Measurements from ENCODE around the gene DUOX1.
A peak's percentile ranks its signal among the peaks of the same experiment; 100 is the strongest.

Gene DUOX1

GRCh38 chr15:45106002-45106790 is 23.6 kb upstream of the DUOX1 start:
- DNase-seq (ENCODE audit: low read depth) = no peak

GRCh38 chr15:45107941-45108630 is 21.7 kb upstream of the DUOX1 start:
- DNase-seq (ENCODE audit: low read depth) = no peak

- DNase-seq (ENCODE audit: low read depth) = no peak
Observed at GRCh38 chr15:45110256-45110820, 19.5 kb upstream of the DUOX1 start.

- DNase-seq (ENCODE audit: low read depth) = no peak
Observed at GRCh38 chr15:45111390-45112142, 18.2 kb upstream of the DUOX1 start.

- no peak for DNase-seq (ENCODE audit: low read depth)
Observed at GRCh38 chr15:45112143-45112590, 17.6 kb upstream of the DUOX1 start.

- DNase-seq (ENCODE audit: low read depth) = no peak
Observed at GRCh38 chr15:45112591-45113379, 17.0 kb upstream of the DUOX1 start.

GRCh38 chr15:45113380-45113990 is 16.3 kb upstream of the DUOX1 start:
- DNase-seq (ENCODE audit: low read depth) = no peak

- DNase-seq (ENCODE audit: low read depth) = no peak
Observed at GRCh38 chr15:45114076-45114750, 15.6 kb upstream of the DUOX1 start, which contains the start of the genes DUOX2 and DUOXA2. DUOX2 (minus strand) TSS chr15:45114172; CDS start chr15:45113411, 761 bp downstream. DUOXA2 (plus strand) TSS chr15:45114326; CDS start chr15:45114606, 280 bp downstream.

- no peak for DNase-seq (ENCODE audit: low read depth)
Observed at GRCh38 chr15:45114751-45115085, 15.1 kb upstream of the DUOX1 start.

GRCh38 chr15:45115312-45115820 is 14.4 kb upstream of the DUOX1 start:
- DNase-seq (ENCODE audit: low read depth) = no peak

- no peak for DNase-seq (ENCODE audit: low read depth)
Observed at GRCh38 chr15:45116006-45116481, 13.8 kb upstream of the DUOX1 start.

GRCh38 chr15:45116482-45117307 is 13.1 kb upstream of the DUOX1 start:
- no peak for DNase-seq (ENCODE audit: low read depth)

- no peak for DNase-seq (ENCODE audit: low read depth)
Observed at GRCh38 chr15:45117308-45118130, 12.3 kb upstream of the DUOX1 start.

GRCh38 chr15:45118131-45118588 is 11.6 kb upstream of the DUOX1 start:
- peak; percentile 69 for DNase-seq (ENCODE audit: low read depth)

- DNase-seq (ENCODE audit: low read depth) = no peak
Observed at GRCh38 chr15:45118996-45119395, 10.8 kb upstream of the DUOX1 start.

- no peak for DNase-seq (ENCODE audit: low read depth)
Observed at GRCh38 chr15:45120081-45120972, 9.5 kb upstream of the DUOX1 start.

GRCh38 chr15:45121020-45121419 is 8.8 kb upstream of the DUOX1 start:
- DNase-seq (ENCODE audit: low read depth) = no peak
